Vagina (tissue), 2 donors: Measurements from ENCODE around the gene PLEKHM2.

ENCODE experiments used
- CTCF ChIP-seq, 3 experiments: fragments of 450-650 bp in 2 of 3; fragments of 200-600 bp in 1 of 3; sonication (generic) in 1 of 3; IDR thresholded peaks; one replicate each; pipeline ENCODE4 v1.5.1; 2017 to 2019; ENCODE audit warnings: antibody characterized with exemption in 3 of 3, mild to moderate bottlenecking in 2 of 3, moderate library complexity in 2 of 3
- POLR2A ChIP-seq, 2 donors: fragments of 450-650 bp; IDR thresholded peaks; one replicate each; pipeline ENCODE4 v1.6.1; 2017; ENCODE audit warnings: antibody characterized with exemption in 2 of 2, mild to moderate bottlenecking in 2 of 2, moderate library complexity in 2 of 2

- TF ChIP-seq CTCF (IDR thresholded peaks at IDR 0.05) (no peak), POLR2A (IDR thresholded peaks at IDR 0.05) (no peak)
These were observed 24.5 kb downstream of the PLEKHM2 start for GRCh38 chr1:15708486-15709137.
